Ovary (tissue), 9 donors: ENCODE data around the gene STK16. TPM values are rescaled to one million over a fixed set of nuclear protein-coding genes. Genes with fewer than 3 reads are reported as not detected.
A peak's percentile ranks its signal among the peaks of the same experiment; 100 is the strongest.

Source experiments
- DNase-seq, 5 donors: peaks; one replicate each; pipeline ENCODE4 v3.0.0-alpha.2; 2019 to 2020
- H3K27ac ChIP-seq, 2 donors: fragments of 200-600 bp; one replicate each; pipeline versions ENCODE4 v1.5.1 to v1.8.0; 2019 to 2022
- H3K27me3 ChIP-seq: fragments of 200-600 bp; one replicate; pipeline ENCODE4 v1.8.0; 2022
- H3K36me3 ChIP-seq: fragments of 200-600 bp; sonication (generic); one replicate; pipeline ENCODE4 v1.5.1; 2019
- H3K4me1 ChIP-seq: one replicate; pipeline ENCODE4 v1.8.1; 2013; ENCODE audit warnings: mild to moderate bottlenecking, moderate library complexity; ENCODE audit not compliant: insufficient read depth
- H3K4me3 ChIP-seq: fragments of 200-600 bp; sonication (generic); one replicate; pipeline ENCODE4 v1.5.1; 2017
- H3K9me3 ChIP-seq, 2 donors: fragments of 200-600 bp in 1 of 2; sonication (generic) in 1 of 2; one replicate each; pipeline versions ENCODE4 v1.5.1 to v1.8.1; 2013 to 2019; ENCODE audit warnings: mild to moderate bottlenecking in 1 of 2, moderate library complexity in 1 of 2
- EP300 ChIP-seq: sonication (generic); formaldehyde crosslinking; IDR thresholded peaks from one replicate; pipeline ENCODE4 v1.6.1; 2017; ENCODE audit warnings: antibody characterized with exemption
- POLR2A ChIP-seq: fragments of 450-650 bp; IDR thresholded peaks from one replicate; pipeline ENCODE4 v1.6.1; 2017; ENCODE audit warnings: antibody characterized with exemption, mild to moderate bottlenecking, moderate library complexity
- WGBS, 3 donors: extraction: QIAGEN DNeasy Blood & Tissue Kit in 1 of 3; methylation state at CpG; one replicate each; pipeline versions ENCODE4 v1.1.5 to v1.1.7; 2013 to 2017; 5-methylcytosine and 5-hydroxymethylcytosine counted together
- intact Hi-C, 4 donors: fragments of 100-400 bp; cut with DNase I; formaldehyde crosslinking; loops; one replicate each; pipeline versions ENCODE4 v1.11.0 to v1.15.1; 2022 to 2023
- polyA plus RNA-seq, 2 donors: library from polyadenylated mRNA; stranded (reverse); fragments of 200-250 nt in 1 of 2; fragments of 350-450 nt in 1 of 2; fragmentation: Illumina TruSeq in 1 of 2; extraction: RNeasy Lipid Tissue Mini Kit (QIAGEN cat#74804) in 1 of 2; gene quantifications; one replicate each; pipeline ENCODE4 v1.2.3, GENCODE V29; 2013 to 2014
- total RNA-seq, 7 donors: library from RNA; depleted of rRNA in 2 of 7; stranded (reverse); fragments of >200 nt in 2 of 7; fragmentation: NEBNext Ultra II Directional in 3 of 7; extraction: Animal tissue kit (Norgen Biotek cat#: 25700) in 3 of 7; gene quantifications; one replicate each; pipeline versions ENCODE4 v1.1.0 to v1.2.4, GENCODE V29; 2016 to 2023
- TF ChIP-seq, protein P1 (sequence below), 3 donors: fragments of 450-650 bp in 2 of 3; fragments of 200-600 bp in 1 of 3; IDR thresholded peaks; one replicate each; pipeline versions ENCODE4 v1.5.1 to v1.8.0; 2016 to 2022; ENCODE audit warnings: antibody characterized with exemption in 3 of 3, mild to moderate bottlenecking in 1 of 3
- donor health status: DM: no; HTN: no; CAD: no; lungs with moderate emphysema.
- donor health status: DM: no; HTN: no; CAD: no.
- donor health status: Bipolar disorder and iron deficiency.
- donor health status: DM: yes; HTN: yes; CAD: no.
- donor health status: DM: no; HTN: no; CAD: no.
- donor health status: DM: yes; HTN: yes; CAD: no.

Gene STK16
- total and polyA plus RNA-seq, 9 donors: 12.4 to 29.4 (median 18.8) TPM

DNA sequence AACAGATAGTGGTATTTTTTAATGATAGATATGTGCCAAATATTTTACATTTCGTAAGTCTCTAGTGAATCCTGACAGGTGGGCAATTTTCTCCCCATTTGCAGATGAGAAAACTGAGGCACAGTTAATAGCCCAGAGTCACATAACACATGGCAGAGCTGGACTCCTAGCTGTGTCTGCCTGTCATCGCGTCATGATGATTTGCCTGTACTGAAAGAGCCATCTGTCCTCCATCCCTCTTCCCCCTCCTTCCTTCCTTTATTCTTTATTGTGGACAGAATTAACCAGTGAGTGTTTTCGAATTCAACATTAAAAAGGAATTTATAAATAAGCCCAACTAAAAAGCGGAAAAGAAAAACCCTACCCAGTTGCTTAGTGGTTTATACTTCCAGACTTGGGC lies 37.1 kb downstream of the STK16 start:
- no peak for TF ChIP-seq EP300
- no peak for TF ChIP-seq POLR2A
- TF ChIP-seq, protein P1, sequence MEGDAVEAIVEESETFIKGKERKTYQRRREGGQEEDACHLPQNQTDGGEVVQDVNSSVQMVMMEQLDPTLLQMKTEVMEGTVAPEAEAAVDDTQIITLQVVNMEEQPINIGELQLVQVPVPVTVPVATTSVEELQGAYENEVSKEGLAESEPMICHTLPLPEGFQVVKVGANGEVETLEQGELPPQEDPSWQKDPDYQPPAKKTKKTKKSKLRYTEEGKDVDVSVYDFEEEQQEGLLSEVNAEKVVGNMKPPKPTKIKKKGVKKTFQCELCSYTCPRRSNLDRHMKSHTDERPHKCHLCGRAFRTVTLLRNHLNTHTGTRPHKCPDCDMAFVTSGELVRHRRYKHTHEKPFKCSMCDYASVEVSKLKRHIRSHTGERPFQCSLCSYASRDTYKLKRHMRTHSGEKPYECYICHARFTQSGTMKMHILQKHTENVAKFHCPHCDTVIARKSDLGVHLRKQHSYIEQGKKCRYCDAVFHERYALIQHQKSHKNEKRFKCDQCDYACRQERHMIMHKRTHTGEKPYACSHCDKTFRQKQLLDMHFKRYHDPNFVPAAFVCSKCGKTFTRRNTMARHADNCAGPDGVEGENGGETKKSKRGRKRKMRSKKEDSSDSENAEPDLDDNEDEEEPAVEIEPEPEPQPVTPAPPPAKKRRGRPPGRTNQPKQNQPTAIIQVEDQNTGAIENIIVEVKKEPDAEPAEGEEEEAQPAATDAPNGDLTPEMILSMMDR (IDR thresholded peaks at IDR 0.05): no peak
- H3K4me3 ChIP-seq: no peak overlapping the region
- WGBS, 3 donors: 78 to 84% (median 80%) methylated on average over 5 of the region's 5 CpGs
- intact Hi-C loops: no loop called here
- H3K27me3 ChIP-seq: no peaks in the 10 kb centered on the region
- DNase-seq: no peak
- H3K4me1 ChIP-seq: peaks cover 12% of the 10 kb centered on the region
- H3K27ac ChIP-seq: no peak overlapping the region
- H3K9me3 ChIP-seq: no peaks in the 10 kb centered on the region
- H3K36me3 ChIP-seq: no peaks in the 10 kb centered on the region

DNA sequence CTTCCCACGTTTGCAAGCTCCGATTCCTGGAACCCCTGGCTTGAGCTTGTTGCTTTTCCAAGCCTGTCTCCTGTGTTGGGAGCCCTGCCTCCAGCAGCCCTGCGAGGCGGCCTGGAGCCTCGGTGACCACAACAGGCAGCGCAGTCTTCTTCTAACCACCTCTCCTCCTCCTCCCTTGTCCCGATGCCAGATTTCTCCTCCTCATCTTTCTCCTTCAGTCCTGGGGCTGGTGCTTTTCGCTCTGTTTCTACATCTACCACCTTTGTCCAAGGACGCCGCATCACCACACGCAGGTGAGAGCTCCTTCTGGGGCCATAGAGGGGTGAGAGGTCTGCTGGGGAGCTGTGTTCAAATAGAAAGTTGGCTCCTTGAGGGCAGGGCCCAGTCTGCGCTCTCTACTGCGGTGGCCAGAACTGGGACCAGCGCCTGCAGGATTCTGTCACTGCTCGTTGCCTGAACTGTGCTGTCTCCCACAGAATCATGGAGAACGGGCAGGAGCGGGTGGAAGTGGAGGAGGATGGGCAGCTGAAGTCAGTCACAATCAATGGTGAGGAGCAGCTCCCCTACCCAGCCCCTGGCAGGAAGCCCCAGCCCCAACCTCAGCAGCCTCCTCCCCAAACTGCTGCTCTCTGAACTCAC lies 37.8 kb downstream of the STK16 start:
- Histone ChIP-seq H3K4me3 (no peak overlapping the region), H3K4me1 (peaks cover 6% of the 10 kb centered on the region), H3K36me3 (no peaks in the 10 kb centered on the region), H3K27me3 (no peaks in the 10 kb centered on the region), H3K9me3 (no peaks in the 10 kb centered on the region), H3K27ac (no peak overlapping the region)
- no peak for DNase-seq
- intact Hi-C loops: no loop called here
- TF ChIP-seq, protein P1 (IDR thresholded peaks at IDR 0.05): no peak
- TF ChIP-seq EP300 (no peak), POLR2A (no peak)
- 75 to 87% (median 87%) methylated on average over 17 of the region's 17 CpGs for WGBS, 3 donors

DNA sequence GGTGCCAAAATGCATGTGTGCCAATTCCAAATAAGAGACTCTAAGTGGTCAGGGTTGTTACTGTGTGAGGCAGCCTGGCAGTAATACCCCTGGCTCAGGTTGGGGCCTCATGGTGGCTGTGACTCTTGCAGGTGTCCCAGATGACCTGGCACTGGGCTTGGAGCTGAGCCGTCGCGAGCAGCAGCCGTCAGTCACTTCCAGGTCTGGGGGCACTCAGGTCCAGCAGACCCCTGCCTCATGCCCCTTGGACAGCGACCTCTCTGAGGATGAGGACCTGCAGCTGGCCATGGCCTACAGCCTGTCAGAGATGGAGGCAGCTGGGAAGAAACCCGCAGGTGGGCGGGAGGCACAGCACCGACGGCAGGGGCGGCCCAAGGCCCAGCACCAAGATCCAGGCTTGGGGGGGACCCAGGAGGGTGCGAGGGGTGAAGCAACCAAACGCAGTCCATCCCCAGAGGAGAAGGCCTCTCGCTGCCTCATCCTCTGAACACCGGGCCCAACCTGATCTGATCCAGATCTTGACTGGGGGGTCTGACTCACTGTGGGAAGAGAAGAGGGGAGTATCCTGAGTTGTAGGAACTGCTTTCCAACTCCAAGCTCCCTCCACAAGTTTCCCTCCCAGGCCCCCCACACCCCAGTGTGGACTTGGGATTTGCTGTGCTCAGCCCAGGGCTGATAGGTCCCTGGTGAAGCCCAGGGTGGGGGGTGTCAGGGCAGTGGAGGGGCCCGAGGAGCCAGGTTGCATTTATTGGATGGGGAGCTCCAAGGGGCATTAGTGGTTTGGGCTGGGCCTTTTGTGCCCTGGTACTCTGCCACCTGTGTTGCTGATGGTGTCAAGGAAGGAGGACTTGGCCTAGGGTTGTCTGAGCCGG lies 39.5 kb downstream of the STK16 start:
- H3K9me3 ChIP-seq: no peaks in the 10 kb centered on the region
- peak in 1 of 5 donors; percentile 35 for DNase-seq
- 82 to 84% (median 83%) methylated on average over 16 of the region's 16 CpGs for WGBS, 3 donors
- H3K36me3 ChIP-seq: no peaks in the 10 kb centered on the region
- H3K4me1 ChIP-seq: peaks cover 7% of the 10 kb centered on the region
- peak overlapping the region; percentile 34 to 90 for H3K27ac ChIP-seq
- intact Hi-C loops: no loop called here
- TF ChIP-seq POLR2A (no peak), EP300 (no peak)
- TF ChIP-seq, protein P1 (IDR thresholded peaks at IDR 0.05): no peak
- no peaks in the 10 kb centered on the region for H3K27me3 ChIP-seq
- H3K4me3 ChIP-seq: no peak overlapping the region

DNA sequence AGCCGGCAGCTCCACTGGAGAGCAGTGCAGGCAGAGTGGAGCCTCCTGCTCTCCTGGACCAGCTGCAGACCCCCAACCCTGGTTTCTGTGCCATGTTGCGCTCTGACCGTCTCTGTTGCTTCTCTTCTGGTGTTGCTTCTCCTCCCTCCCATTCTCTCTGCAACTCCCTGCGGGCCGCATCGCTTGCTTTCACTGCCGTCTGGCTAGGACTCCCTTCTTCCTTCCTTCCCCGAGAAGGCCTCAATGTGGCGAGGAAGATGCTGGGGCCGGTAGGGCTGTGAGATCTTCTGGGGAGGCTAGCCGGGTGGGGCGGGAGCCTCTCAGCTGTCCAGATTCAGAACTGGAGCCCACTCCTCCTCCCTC lies 40.1 kb downstream of the STK16 start:
- WGBS, 3 donors: 79 to 84% (median 83%) methylated on average over 12 of the region's 12 CpGs
- Histone ChIP-seq H3K27ac (peak overlapping the region; percentile 34 to 90), H3K27me3 (no peaks in the 10 kb centered on the region), H3K36me3 (no peaks in the 10 kb centered on the region), H3K4me3 (no peak overlapping the region), H3K4me1 (peaks cover 11% of the 10 kb centered on the region), H3K9me3 (no peaks in the 10 kb centered on the region)
- no peak for DNase-seq
- intact Hi-C loops: no loop called here
- TF ChIP-seq POLR2A (no peak), EP300 (no peak)
- TF ChIP-seq, protein P1 (IDR thresholded peaks at IDR 0.05): no peak
